Fibroblast of lung (primary cell): ENCODE measurements around the gene GALNT12. TPM values are rescaled to one million over a fixed set of nuclear protein-coding genes. Genes with fewer than 3 reads are reported as not detected.

ENCODE experiments used
- DNase-seq, 2 donors: peaks; one replicate each; pipeline versions ENCODE4 v3.0.0 to v3.0.0-alpha.2; 2010; ENCODE audit warnings: low read depth in 2 of 2
- H2AFZ ChIP-seq: 2 replicates; pipeline ENCODE4 v1.5.1; 2012; ENCODE audit warnings: low read length, control low read depth, inconsistent platforms
- H3K27ac ChIP-seq: 2 replicates; pipeline ENCODE4 v1.5.1; 2011; ENCODE audit warnings: low read length, control low read depth; ENCODE audit not compliant: insufficient read depth
- H3K27me3 ChIP-seq: 2 replicates; pipeline ENCODE4 v1.5.1; 2011; ENCODE audit warnings: mild to moderate bottlenecking, low read length; ENCODE audit not compliant: control insufficient read depth, insufficient read depth
- H3K36me3 ChIP-seq: 2 replicates; pipeline ENCODE4 v1.5.1; 2011; ENCODE audit warnings: low read length; ENCODE audit not compliant: control insufficient read depth, insufficient read depth
- H3K4me1 ChIP-seq: 2 replicates; pipeline ENCODE4 v1.5.1; 2011; ENCODE audit warnings: low read length; ENCODE audit not compliant: control insufficient read depth, insufficient read depth; ENCODE audit errors: extremely low read depth
- H3K4me2 ChIP-seq: 2 replicates; pipeline ENCODE4 v1.5.1; 2011; ENCODE audit warnings: low read length, control low read depth; ENCODE audit not compliant: insufficient read depth; ENCODE audit errors: extremely low read depth
- H3K4me3 ChIP-seq, 4 experiments: fragments of 200-600 bp in 1 of 4; sonication (generic) in 1 of 4; replicated peaks in 1 of 4; 2 replicates each; pipeline ENCODE4 v1.5.1; 2011 to 2016; ENCODE audit warnings: low read length in 4 of 4, low read depth in 3 of 4, mild to moderate bottlenecking in 3 of 4, control low read depth in 2 of 4, inconsistent platforms in 1 of 4, mixed read lengths in 1 of 4; ENCODE audit not compliant: insufficient read depth in 1 of 4; ENCODE audit errors: control extremely low read depth in 1 of 4
- H3K79me2 ChIP-seq: 2 replicates; pipeline ENCODE4 v1.5.1; 2012; ENCODE audit warnings: mild to moderate bottlenecking, low read length, inconsistent platforms; ENCODE audit not compliant: control insufficient read depth, insufficient read depth
- H3K9ac ChIP-seq: 2 replicates; pipeline ENCODE4 v1.5.1; 2011; ENCODE audit warnings: mild to moderate bottlenecking, low read length, control low read depth; ENCODE audit not compliant: insufficient read depth
- H3K9me3 ChIP-seq: 2 replicates; pipeline ENCODE4 v1.5.1; 2012; ENCODE audit warnings: low read depth, low read length; ENCODE audit not compliant: control insufficient read depth, insufficient read depth
- H4K20me1 ChIP-seq: 2 replicates; pipeline ENCODE4 v1.5.1; 2011; ENCODE audit warnings: low read length; ENCODE audit not compliant: control insufficient read depth, insufficient read depth; ENCODE audit errors: extremely low read depth
- CTCF ChIP-seq, 2 donors: IDR thresholded peaks in 1 of 2; conservative IDR thresholded peaks in 1 of 2; 1 replicate in 1 of 2; 2 replicates in 1 of 2; pipeline ENCODE4 v1.5.1; 2011 to 2012; ENCODE audit warnings: low read length in 2 of 2, control low read depth in 1 of 2, inconsistent platforms in 1 of 2, low read depth in 1 of 2, mild to moderate bottlenecking in 1 of 2
- EZH2 ChIP-seq: IDR thresholded peaks from 2 replicates; pipeline ENCODE4 v1.5.1; 2012; ENCODE audit warnings: low read length, control low read depth, mild to moderate bottlenecking; ENCODE audit errors: missing control alignments
- polyA plus RNA-seq, 2 donors: library from polyadenylated mRNA; depleted of rRNA in 1 of 2; stranded (reverse) in 1 of 2; unstranded in 1 of 2; fragments of >200 nt; gene quantifications; 2 replicates each; pipeline ENCODE4 v1.2.1, GENCODE V29; 2011 to 2012; ENCODE audit warnings: missing spikeins in 1 of 2
- total RNA-seq: library from RNA; depleted of rRNA; stranded (reverse); fragments of >200 nt; gene quantifications from 2 replicates; pipeline ENCODE4 v1.2.1, GENCODE V29; 2014

Gene GALNT12
- total and polyA plus RNA-seq, 2 donors (not counting 1 experiment from before 2014, with no cell fraction given): 9.4 to 18.2 TPM

DNA sequence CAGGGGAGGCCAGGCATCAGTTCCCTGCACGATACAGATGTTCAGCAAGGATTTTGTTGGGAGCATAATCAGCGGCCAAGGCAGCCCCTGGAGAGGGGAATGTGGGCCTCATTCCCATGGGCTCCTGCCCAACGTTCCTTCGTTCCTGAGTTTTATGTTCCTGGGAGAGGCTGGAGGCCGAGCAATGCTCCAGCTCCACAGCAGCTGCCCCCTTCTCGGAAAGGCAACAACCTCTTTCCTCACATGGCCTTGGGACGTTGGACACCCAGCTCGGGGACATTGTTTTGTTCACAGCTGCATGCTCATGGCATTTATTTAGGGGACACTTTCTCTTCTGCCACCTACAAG lies 72.5 kb downstream of the GALNT12 start:
- H3K4me3 ChIP-seq: no peak overlapping the region
- TF ChIP-seq CTCF (conservative IDR thresholded peaks at IDR 0.05 in 1 of 2, IDR thresholded peaks at IDR 0.05 in 1 of 2; ENCODE audit: low read depth in 1 of 2, low read length in 2 of 2) (no peak), EZH2 (no peak)
- no peaks in the 10 kb centered on the region for H3K79me2 ChIP-seq
- no peak overlapping the region for H3K9ac ChIP-seq
- no peak overlapping the region for H3K4me2 ChIP-seq
- H4K20me1 ChIP-seq: no peaks in the 10 kb centered on the region
- peaks cover 7% of the 10 kb centered on the region for H3K4me1 ChIP-seq
- H3K27me3 ChIP-seq: no peaks in the 10 kb centered on the region
- no peak overlapping the region for H2AFZ ChIP-seq
- no peaks in the 10 kb centered on the region for H3K36me3 ChIP-seq
- H3K27ac ChIP-seq: no peak overlapping the region
- no peaks in the 10 kb centered on the region for H3K9me3 ChIP-seq
- no peak for DNase-seq

DNA sequence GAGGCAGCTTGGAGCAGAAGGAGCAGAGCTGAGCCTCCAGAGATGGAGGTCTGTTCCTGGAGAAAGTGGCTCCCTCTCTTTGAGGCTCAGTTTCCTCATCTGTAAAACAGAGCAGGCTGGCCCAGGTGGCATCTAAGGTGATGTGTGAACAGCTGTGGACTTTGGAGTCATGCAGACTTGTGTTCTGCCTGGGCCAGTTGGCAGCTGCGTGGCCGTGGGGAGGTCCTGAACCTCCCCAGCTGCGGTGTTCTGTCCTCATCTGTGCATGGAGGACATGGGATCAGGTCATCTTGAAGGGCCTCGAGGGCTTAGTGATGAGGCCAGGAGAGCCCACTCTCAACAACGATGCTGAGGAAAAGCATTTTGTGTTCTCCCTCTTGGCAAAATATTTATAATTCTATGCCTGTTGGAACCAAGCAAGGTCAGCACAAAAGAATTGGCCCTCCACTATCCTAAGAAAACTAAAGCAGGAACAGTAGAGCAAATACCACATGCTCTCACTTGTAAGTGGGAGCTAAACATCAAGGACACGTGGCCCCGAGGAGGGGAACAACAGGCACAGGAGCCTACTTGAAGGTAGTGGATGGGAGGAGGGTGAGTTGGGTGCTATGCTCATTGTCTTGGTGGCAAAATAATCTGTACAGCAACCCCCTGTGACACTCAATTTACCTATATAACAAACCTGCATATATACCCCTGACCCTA lies 73.0 kb downstream of the GALNT12 start:
- TF ChIP-seq EZH2 (no peak), CTCF (conservative IDR thresholded peaks at IDR 0.05 in 1 of 2, IDR thresholded peaks at IDR 0.05 in 1 of 2; ENCODE audit: low read depth in 1 of 2, low read length in 2 of 2) (no peak)
- H3K27ac ChIP-seq: no peak overlapping the region
- H4K20me1 ChIP-seq: no peaks in the 10 kb centered on the region
- no peak overlapping the region for H2AFZ ChIP-seq
- no peaks in the 10 kb centered on the region for H3K36me3 ChIP-seq
- DNase-seq: no peak
- no peaks in the 10 kb centered on the region for H3K9me3 ChIP-seq
- no peak overlapping the region for H3K4me2 ChIP-seq
- H3K27me3 ChIP-seq: no peaks in the 10 kb centered on the region
- H3K4me1 ChIP-seq: peaks cover 7% of the 10 kb centered on the region
- no peaks in the 10 kb centered on the region for H3K79me2 ChIP-seq
- no peak overlapping the region for H3K4me3 ChIP-seq
- H3K9ac ChIP-seq: no peak overlapping the region

DNA sequence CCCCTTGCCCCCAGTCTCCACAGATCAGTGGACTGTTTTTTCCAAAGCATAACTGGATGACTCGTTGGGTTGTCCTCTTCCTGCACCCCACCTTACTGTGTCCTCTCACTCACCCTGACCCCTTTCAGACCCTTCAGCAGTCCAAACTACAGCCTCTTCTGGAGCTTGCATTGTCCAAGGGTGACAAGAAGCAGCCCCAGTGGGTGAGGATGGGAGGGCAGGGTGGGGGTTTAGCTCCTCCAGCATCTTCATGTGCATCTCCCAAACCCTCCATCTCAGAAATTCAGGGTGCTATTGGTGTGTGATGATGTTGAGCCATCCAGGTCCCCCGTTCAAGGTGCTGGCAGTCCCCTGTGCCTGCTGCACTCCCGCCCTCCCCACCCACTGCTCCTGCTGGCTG lies 73.9 kb downstream of the GALNT12 start:
- H3K9ac ChIP-seq: no peak overlapping the region
- no peak overlapping the region for H3K4me2 ChIP-seq
- DNase-seq: no peak
- H3K79me2 ChIP-seq: no peaks in the 10 kb centered on the region
- no peaks in the 10 kb centered on the region for H3K27me3 ChIP-seq
- peaks cover 7% of the 10 kb centered on the region for H3K4me1 ChIP-seq
- H3K27ac ChIP-seq: no peak overlapping the region
- TF ChIP-seq CTCF (conservative IDR thresholded peaks at IDR 0.05 in 1 of 2, IDR thresholded peaks at IDR 0.05 in 1 of 2; ENCODE audit: low read depth in 1 of 2, low read length in 2 of 2) (no peak), EZH2 (no peak)
- no peak overlapping the region for H2AFZ ChIP-seq
- H3K36me3 ChIP-seq: no peaks in the 10 kb centered on the region
- no peaks in the 10 kb centered on the region for H4K20me1 ChIP-seq
- H3K4me3 ChIP-seq: no peak overlapping the region
- H3K9me3 ChIP-seq: no peaks in the 10 kb centered on the region
